ENCODE data around the gene TMPRSS6. TPM values are rescaled to one million over a fixed set of nuclear protein-coding genes. Genes with fewer than 3 reads are reported as not detected.

TMPRSS6 gene
- total RNA-seq, 1 donor from 2014 or later, result 2.1 TPM

DNA sequence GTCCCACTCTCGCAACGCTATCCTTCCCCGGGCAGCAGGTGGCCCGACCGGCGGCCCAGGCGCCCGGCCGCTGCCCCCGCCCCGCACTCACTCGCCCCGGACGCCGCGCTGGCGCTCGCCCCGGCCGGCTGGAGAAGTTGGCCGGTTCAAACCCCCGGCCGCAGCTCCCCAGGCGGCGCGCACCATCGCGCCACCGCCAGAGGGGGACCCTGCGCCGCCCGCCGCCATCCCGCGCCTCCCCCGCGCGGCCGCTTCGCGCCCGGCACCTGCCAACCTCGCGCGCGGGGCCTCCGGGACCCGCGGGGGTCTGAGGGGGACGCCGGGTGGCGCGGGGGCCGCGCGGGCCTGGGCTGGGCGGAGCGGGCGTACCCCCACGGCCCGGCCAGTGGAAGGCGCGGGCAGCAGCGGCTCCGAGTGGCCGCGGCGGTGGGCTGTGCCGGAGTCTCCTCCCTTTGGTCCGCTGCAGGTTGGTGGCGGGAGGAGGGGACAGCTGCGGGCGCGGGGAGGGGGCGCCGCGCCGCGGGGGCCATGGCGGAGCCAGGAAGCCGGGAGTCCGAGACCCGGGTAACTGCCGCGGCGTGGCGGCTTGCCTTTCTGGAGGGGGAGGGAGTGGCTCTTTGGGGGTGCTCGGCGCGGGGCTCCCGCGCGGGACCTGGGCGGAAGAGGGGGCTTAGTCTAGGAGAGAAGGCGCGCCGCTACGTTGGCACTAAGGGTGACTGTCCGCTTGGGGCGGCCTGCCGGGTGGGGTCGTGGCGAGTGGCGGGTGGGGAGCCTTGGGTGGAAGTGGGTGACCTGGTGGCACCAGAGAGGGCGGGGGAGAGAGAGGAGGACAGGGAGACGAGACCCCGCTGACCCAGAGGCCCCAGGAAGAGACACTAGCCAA is 90.0 kb downstream of the TMPRSS6 start, which contains the start of the genes MPST and TST:
MPST (plus strand) TSS at position 434 of the 883 bp plus-strand sequence; CDS start at position 529, 95 bp downstream.
TST (minus strand) TSS at position 139 of the 883 bp plus-strand sequence. CDS start 715 bp downstream, outside the sequence.
- no peak for TF ChIP-seq CTCF (IDR thresholded peaks at IDR 0.05)
- peaks cover 12% of the 10 kb centered on the region for H3K36me3 ChIP-seq
- DNase-seq, result peak; percentile 93
- H3K27me3 ChIP-seq, result no peaks in the 10 kb centered on the region
- peaks cover 56% of the 10 kb centered on the region for H3K4me1 ChIP-seq
- peak; percentile 85 for ATAC-seq
- no peaks in the 10 kb centered on the region for H3K9me3 ChIP-seq
- peak within 1 kb of the TSS; percentile 92 for H3K4me3 ChIP-seq
- intact Hi-C loops (cut with DNase I), result no loop called here
- H3K27ac ChIP-seq, result peak within 1 kb of the TSS; percentile 90

DNA sequence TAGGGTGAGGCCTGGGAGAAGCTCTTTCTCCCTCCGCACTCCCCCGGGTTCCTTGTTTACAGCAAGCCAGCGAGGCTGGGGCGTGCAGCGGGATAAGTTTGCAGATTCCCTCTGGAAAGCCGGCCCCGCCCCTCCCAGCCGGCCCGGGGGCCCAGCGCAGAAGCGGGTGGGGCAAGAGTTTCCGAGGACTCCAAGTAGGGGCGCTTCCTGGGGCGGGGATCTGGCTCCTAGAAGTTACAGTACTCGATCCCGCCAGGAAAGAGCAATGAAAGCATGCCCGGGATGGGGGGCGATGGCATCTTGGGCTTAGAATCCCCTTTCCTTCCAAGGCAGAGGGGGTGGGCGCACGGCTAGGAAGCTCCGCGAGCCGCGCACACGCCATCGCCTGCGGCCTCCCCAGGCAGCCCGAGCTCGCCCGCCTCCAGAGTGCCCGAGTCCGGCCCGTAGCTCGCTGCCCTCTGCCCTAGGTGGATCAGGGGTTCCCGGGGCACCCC is 90.7 kb downstream of the TMPRSS6 start:
- H3K27ac ChIP-seq, result peak overlapping the region; percentile 90
- peak overlapping the region; percentile 92 for H3K4me3 ChIP-seq
- intact Hi-C loops (cut with DNase I), result no loop called here
- no peaks in the 10 kb centered on the region for H3K9me3 ChIP-seq
- TF ChIP-seq CTCF (IDR thresholded peaks at IDR 0.05), result no peak
- H3K4me1 ChIP-seq, result peaks cover 56% of the 10 kb centered on the region
- DNase-seq (peak; percentile 83), ATAC-seq (peak; percentile 42)
- H3K27me3 ChIP-seq, result no peaks in the 10 kb centered on the region
- peaks cover 8% of the 10 kb centered on the region for H3K36me3 ChIP-seq

GRCh38 chr22:37018086-37018814 is 91.3 kb downstream of the TMPRSS6 start:
- intact Hi-C loops (cut with DNase I), result no loop called here
- no peak for ATAC-seq
- Histone ChIP-seq H3K4me3 (peak overlapping the region; percentile 92), H3K27me3 (no peaks in the 10 kb centered on the region), H3K9me3 (no peaks in the 10 kb centered on the region), H3K4me1 (peaks cover 56% of the 10 kb centered on the region), H3K36me3 (peaks cover 8% of the 10 kb centered on the region), H3K27ac (peak overlapping the region; percentile 90)
- no peak for DNase-seq
- no peak for TF ChIP-seq CTCF (IDR thresholded peaks at IDR 0.05)

- Histone ChIP-seq H3K4me3 (no peak overlapping the region), H3K4me1 (peaks cover 49% of the 10 kb centered on the region), H3K27ac (no peak overlapping the region), H3K36me3 (peaks cover 8% of the 10 kb centered on the region), H3K27me3 (no peaks in the 10 kb centered on the region), H3K9me3 (no peaks in the 10 kb centered on the region)
- DNase-seq, result no peak
- no peak for TF ChIP-seq CTCF (IDR thresholded peaks at IDR 0.05)
- no peak for ATAC-seq
- intact Hi-C loops (cut with DNase I), result no loop called here
These were observed 92.2 kb downstream of the TMPRSS6 start for GRCh38 chr22:37017356-37017755.

DNA sequence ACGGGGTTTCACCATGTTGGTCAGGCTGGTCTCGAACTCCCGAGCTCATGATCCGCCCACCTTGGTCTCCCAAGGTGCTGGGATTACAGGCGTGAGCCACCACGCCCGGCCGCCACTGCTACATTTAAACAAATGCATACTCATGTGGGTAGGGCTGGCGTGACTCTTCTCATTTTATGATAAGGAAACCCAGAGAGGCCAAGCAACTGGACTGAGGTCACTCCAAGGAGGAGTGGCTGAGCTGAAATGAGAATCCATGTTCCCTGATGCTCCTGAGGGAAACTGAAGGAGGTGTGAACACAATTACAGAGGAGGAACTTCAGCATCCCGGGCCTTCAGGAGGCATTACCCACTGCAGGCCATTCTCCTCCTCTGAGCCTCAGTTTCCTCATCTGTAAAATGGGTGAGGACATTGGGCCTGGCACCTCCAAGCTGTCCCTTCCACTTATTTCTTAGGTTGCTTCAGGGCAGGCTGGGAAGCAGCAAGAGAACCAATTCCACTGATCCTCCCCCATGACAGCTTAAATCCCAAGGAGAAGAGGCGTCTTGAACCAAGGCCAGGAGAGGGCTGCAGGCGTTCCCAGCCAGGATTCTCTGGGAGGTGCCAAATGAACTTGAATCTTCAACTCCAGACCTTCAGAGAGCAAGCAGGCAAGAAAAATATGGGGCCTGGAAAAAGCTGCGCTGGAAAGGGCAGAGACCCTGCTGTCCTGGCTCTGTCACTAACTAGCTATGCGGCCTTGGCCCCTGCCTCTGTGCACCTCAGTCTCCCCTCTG is 93.2 kb downstream of the TMPRSS6 start:
- no peak for ATAC-seq

More for the DNA sequence above, 93.2 kb downstream of the TMPRSS6 start:
- intact Hi-C loops (cut with DNase I), result no loop called here
- Histone ChIP-seq H3K27ac (no peak overlapping the region), H3K36me3 (peaks cover 8% of the 10 kb centered on the region), H3K4me3 (no peak overlapping the region), H3K27me3 (no peaks in the 10 kb centered on the region), H3K9me3 (no peaks in the 10 kb centered on the region), H3K4me1 (peaks cover 44% of the 10 kb centered on the region)
- no peak for TF ChIP-seq CTCF (IDR thresholded peaks at IDR 0.05)
- no peak for DNase-seq

Data from upper lobe of right lung (tissue), 1 donor.